Ishikawa (cell line): ENCODE data around the gene PDE3A.
A peak's percentile ranks its signal among the peaks of the same experiment; 100 is the strongest.

Experiments
- CEBPB ChIP-seq: IDR thresholded peaks from 2 replicates; pipeline ENCODE4 v1.6.1; 2012
- CREB1 ChIP-seq: IDR thresholded peaks from 2 replicates; pipeline ENCODE4 v1.6.1; 2012; ENCODE audit warnings: low read depth
- EGR1 ChIP-seq: IDR thresholded peaks from 2 replicates; pipeline ENCODE4 v1.6.1; 2012
- EP300 ChIP-seq: IDR thresholded peaks from 2 replicates; pipeline ENCODE4 v1.6.1; 2012; ENCODE audit warnings: borderline replicate concordance
- FOXM1 ChIP-seq: IDR thresholded peaks from 2 replicates; pipeline ENCODE4 v1.6.1; 2012; ENCODE audit warnings: low read depth, borderline replicate concordance
- NFIC ChIP-seq: IDR thresholded peaks from 2 replicates; pipeline ENCODE4 v1.6.1; 2012
- RAD21 ChIP-seq: IDR thresholded peaks from 2 replicates; pipeline ENCODE4 v1.6.1; 2012; ENCODE audit warnings: low read depth
- TAF1 ChIP-seq: IDR thresholded peaks from 2 replicates; pipeline ENCODE4 v1.6.1; 2012; ENCODE audit warnings: low read depth, mild to moderate bottlenecking
- TCF12 ChIP-seq: IDR thresholded peaks from 2 replicates; pipeline ENCODE4 v1.6.1; 2012; ENCODE audit warnings: low read depth
- TEAD4 ChIP-seq: IDR thresholded peaks from 2 replicates; pipeline ENCODE4 v1.6.1; 2012
- YY1 ChIP-seq: IDR thresholded peaks from 2 replicates; pipeline ENCODE4 v1.6.1; 2012; ENCODE audit warnings: low read depth
- ZBTB7A ChIP-seq: IDR thresholded peaks from 2 replicates; pipeline ENCODE4 v1.6.1; 2012; ENCODE audit warnings: low read depth
- TF ChIP-seq, protein P1 (sequence below): IDR thresholded peaks from 2 replicates; pipeline ENCODE4 v1.6.1; 2012
- TF ChIP-seq, protein P2 (sequence below): IDR thresholded peaks from 2 replicates; pipeline ENCODE4 v1.6.1; 2012
- TF ChIP-seq, protein P3 (sequence below): IDR thresholded peaks from 2 replicates; pipeline ENCODE4 v1.6.1; 2012; ENCODE audit warnings: low read depth, mild to moderate bottlenecking

PDE3A gene

DNA sequence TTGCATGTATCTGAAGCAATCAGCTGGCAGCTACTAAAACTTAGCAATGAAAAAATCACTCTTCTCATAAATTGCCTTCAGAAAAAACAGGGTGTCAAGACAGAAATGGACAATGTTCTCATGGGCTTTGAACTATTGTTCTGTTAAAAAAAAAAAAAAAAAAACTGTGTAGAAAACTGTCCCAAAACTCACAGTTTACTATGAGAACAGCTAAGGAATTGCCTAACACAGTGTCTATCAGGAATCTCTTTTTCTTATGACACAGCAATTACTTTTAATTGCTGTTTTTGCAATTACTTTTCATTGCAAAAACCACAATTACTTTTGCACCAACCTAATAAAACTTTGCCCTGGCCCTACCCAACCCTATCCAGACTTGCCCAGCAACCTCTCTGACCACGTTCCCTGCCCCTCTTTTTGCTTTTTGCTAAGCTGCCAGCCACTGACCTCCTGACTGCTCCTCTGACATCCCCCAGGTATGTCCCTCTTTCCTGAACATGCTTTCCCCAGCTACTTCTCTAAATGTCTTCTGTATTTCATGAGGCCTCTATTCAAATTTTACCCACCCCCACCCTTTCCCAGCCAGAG lies 258.8 kb downstream of the PDE3A start:
- TF ChIP-seq RAD21 (no peak), NFIC (no peak), EP300 (no peak)

DNA sequence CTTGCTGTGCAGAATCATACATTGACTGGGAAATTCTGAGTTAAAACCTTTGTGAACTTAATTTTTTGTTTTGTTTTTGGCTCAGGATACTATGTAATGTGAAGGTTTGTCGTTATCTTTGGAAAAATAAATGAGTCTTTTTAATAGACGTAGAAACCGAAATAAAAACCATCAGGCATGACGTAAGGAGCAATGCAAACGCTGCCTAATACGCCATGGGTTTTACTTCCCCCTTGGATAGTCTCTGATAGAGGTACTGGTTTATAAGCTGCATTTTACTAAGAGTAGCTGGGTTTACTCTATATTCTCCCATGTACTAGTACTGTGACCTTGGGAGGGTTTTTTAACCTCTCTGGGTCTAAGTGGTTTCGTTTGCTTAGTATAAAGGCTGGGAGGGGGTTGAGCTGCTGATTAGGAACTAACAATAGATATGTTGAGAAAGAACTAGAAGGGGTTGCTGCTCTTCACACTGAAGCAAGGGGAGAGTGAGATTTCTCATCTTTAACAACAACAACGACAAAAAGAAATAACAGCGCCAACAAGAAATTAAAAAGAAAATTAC lies 260.0 kb downstream of the PDE3A start:
- TF ChIP-seq CREB1, result no peak
- TF ChIP-seq, protein P1, sequence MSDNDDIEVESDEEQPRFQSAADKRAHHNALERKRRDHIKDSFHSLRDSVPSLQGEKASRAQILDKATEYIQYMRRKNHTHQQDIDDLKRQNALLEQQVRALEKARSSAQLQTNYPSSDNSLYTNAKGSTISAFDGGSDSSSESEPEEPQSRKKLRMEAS, result no peak
- no peak for TF ChIP-seq YY1
- no peak for TF ChIP-seq TAF1
- TF ChIP-seq TEAD4, result no peak

DNA sequence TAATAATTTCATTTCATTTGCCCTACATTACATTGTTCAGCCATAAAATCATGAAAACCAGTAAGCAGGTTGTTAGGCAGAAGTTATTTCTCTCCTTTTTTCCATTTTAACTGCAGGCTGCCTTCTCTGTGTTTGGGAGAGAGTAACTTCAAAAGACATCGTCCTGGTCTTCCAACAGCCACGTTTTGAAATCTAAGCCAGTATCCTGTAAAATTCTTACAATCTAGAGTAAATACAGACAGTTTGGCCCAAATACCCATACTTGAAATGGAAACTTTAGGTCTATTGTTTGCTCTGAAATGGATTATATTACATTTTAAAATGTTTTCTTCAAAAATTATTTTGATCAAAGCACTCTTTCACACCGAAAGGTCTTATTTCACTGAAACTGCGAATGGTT lies 260.7 kb downstream of the PDE3A start:
- TF ChIP-seq, protein P2, sequence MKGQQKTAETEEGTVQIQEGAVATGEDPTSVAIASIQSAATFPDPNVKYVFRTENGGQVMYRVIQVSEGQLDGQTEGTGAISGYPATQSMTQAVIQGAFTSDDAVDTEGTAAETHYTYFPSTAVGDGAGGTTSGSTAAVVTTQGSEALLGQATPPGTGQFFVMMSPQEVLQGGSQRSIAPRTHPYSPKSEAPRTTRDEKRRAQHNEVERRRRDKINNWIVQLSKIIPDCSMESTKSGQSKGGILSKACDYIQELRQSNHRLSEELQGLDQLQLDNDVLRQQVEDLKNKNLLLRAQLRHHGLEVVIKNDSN, result no peak
- TF ChIP-seq CEBPB (no peak), YY1 (no peak), EGR1 (no peak), FOXM1 (no peak), TEAD4 (no peak), TAF1 (no peak), TCF12 (no peak), EP300 (no peak)
- TF ChIP-seq, protein P1, result no peak

DNA sequence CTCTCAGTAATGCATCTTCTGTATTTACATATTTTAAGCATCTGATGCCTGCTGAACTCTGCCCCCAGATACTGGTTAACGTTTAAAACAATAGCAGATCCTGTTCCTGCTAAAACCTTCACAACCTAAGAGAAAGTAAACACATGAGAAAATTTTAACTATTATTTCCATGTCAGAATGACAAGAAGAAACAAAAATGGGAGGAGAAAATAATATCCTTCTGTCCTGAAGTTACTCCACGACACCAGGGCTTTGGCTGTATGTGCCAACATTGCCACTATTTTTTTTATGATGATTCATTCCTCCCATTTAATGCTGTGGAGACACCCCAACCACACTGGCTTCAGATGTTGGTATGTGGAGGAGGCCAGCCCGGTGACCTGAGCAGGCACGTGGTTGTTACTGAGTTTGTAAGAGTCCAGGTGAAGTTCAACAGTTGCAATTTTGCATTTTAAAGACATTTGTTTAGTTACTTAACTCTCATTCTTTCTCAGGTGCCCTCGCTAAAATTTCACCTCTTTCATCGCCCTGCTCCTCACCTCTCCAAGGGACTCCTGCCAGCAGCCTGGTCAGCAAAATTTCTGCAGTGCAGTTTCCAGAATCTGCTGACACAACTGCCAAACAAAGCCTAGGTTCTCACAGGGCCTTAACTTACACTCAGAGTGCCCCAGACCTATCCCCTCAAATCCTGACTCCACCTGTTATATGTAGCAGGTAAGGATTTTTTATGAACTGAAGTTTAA lies 261.2 kb downstream of the PDE3A start:
- TF ChIP-seq NFIC (no peak; the same call in 1 of the 2 replicates), RAD21 (no peak), TAF1 (no peak), YY1 (no peak), FOXM1 (no peak), EGR1 (no peak), EP300 (peak; percentile 32; the same call in 1 of the 2 replicates), TCF12 (no peak), CREB1 (no peak), CEBPB (0 out of 2 replicates have a peak, but pooled peaks have one; percentile 5), TEAD4 (peak; percentile 34; the same call in 1 of the 2 replicates), ZBTB7A (no peak)
- TF ChIP-seq, protein P3, sequence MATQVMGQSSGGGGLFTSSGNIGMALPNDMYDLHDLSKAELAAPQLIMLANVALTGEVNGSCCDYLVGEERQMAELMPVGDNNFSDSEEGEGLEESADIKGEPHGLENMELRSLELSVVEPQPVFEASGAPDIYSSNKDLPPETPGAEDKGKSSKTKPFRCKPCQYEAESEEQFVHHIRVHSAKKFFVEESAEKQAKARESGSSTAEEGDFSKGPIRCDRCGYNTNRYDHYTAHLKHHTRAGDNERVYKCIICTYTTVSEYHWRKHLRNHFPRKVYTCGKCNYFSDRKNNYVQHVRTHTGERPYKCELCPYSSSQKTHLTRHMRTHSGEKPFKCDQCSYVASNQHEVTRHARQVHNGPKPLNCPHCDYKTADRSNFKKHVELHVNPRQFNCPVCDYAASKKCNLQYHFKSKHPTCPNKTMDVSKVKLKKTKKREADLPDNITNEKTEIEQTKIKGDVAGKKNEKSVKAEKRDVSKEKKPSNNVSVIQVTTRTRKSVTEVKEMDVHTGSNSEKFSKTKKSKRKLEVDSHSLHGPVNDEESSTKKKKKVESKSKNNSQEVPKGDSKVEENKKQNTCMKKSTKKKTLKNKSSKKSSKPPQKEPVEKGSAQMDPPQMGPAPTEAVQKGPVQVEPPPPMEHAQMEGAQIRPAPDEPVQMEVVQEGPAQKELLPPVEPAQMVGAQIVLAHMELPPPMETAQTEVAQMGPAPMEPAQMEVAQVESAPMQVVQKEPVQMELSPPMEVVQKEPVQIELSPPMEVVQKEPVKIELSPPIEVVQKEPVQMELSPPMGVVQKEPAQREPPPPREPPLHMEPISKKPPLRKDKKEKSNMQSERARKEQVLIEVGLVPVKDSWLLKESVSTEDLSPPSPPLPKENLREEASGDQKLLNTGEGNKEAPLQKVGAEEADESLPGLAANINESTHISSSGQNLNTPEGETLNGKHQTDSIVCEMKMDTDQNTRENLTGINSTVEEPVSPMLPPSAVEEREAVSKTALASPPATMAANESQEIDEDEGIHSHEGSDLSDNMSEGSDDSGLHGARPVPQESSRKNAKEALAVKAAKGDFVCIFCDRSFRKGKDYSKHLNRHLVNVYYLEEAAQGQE, result no peak
- TF ChIP-seq, protein P2, result peak; percentile 60
- TF ChIP-seq, protein P1, result peak; percentile 74

DNA sequence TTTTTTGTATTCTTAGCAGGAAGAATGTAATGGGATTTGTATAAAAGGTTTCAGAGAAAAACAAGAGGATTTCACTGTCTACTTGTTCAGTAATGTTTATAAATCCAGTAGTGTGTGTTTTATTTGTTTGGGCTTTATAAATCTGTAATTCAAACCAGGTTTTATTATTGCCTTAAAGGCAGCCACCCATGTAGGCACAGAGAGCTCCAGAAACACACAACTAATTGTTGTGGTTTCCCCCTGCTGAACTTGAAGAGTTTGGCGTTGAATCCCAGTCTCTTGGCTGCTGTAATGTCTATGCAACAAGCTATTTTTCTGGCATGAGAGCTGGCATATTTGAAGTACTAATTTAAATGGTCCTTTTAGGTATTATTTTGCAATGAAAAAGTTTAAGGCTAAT lies 263.4 kb downstream of the PDE3A start:
- TF ChIP-seq RAD21 (no peak), TCF12 (no peak), EP300 (no peak), CREB1 (no peak)

DNA sequence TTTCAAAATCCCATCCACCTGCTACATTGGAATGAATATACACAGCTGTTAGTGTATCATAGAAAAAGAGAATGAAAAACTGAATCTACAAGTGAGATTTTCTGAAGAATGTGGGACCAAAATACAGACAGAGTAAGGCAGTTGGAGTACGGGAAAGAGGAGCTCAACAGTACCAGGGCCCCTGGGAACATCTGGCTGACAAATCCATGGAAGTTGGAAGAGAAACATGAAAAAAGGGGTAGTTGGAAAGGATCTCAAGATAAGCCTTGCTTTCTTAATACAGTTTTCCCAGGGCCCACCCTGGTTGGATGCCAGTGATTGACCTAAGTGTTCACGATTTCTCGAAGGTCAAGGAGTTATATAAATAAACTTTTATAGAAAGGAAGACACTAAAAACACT lies 272.8 kb downstream of the PDE3A start:
- TF ChIP-seq TAF1 (no peak), YY1 (no peak), EGR1 (no peak), TEAD4 (no peak), NFIC (no peak)
- TF ChIP-seq, protein P1, result no peak

DNA sequence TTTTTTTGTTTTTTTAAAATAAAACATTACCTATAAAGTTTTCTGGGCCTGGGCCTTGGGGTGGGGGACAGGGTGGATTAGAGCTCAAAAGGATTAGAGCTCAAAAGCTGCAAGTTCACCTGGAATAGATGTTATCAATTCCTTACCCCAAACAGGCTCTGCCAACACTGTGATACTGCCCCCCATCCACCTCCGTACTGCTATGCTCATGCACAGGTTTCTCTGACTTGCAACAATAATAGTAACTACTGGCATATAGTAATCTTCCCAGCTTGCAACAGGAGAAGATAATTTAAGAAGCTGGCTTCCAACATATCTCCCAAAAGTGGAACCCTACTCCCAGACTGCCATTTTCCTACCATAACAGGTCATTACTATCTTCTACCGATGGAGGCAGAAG lies 275.5 kb downstream of the PDE3A start:
- TF ChIP-seq EGR1 (no peak), TCF12 (no peak), EP300 (no peak), CREB1 (no peak), FOXM1 (no peak), CEBPB (no peak), RAD21 (no peak), TEAD4 (no peak), ZBTB7A (no peak), NFIC (no peak)
- TF ChIP-seq, protein P1, result no peak
- TF ChIP-seq, protein P2, result no peak
